ENCODE measurements around the gene TGFB1. TPM values are rescaled to one million over a fixed set of nuclear protein-coding genes. Genes with fewer than 3 reads are reported as not detected.
A peak's percentile ranks its signal among the peaks of the same experiment; 100 is the strongest.

TGFB1 gene
- polyA plus RNA-seq, 3 donors = 30.6 to 138 (median 42.2) TPM

DNA sequence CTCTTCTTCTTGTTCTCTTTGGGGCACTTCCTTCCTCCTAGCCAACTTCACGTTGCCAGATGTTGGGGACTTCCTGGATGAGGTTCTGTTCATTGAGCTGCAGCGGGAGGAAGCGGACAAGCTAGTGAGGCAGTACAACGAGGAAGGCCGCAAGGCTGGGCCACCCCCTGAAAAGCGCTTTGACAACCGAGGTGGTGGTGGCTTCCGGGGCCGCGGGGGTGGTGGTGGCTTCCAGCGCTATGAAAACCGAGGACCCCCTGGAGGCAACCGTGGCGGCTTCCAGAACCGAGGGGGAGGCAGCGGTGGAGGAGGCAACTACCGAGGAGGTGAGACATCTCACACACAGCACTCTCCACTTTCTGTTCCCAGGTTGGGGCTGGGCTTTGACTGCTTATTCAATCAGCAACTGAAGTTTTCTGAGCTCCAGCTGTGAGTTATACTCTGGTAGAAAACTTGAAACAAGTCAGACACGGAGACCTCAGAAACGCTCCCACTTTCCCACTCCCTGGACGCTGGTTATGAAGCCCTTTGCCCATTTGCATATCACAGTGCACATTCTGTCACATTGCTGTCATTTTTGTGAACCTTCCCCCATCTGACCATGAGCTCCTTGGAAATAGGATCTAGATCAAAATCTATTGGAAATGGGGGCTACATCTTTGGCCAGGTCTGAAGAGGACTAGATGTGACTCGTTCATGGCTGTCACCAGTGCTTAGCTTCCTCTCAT is 50.9 kb downstream of the TGFB1 start:
- Histone ChIP-seq H3K79me2 (ENCODE audit: insufficient read depth, low read length) (peaks cover 53% of the 10 kb centered on the region), H3K9me3 (replicated peaks in 1 of 2; ENCODE audit: control insufficient read depth in 1 of 2, insufficient read depth in 1 of 2, low read length in 2 of 2) (no peaks in the 10 kb centered on the region), H3K4me3 (replicated peaks in 1 of 3; ENCODE audit: low read depth in 2 of 3, low read length in 3 of 3) (no peak overlapping the region), H3K36me3 (replicated peaks in 1 of 2; ENCODE audit: control insufficient read depth in 1 of 2, insufficient read depth in 2 of 2, low read length in 2 of 2) (peaks cover 85 to 88% of the 10 kb centered on the region in 2 donors), H3K9ac (ENCODE audit: insufficient read depth, low read length, poor library complexity, severe bottlenecking) (no peak overlapping the region), H3K27ac (ENCODE audit: low read depth in 1 of 2, low read length in 2 of 2) (peak overlapping the region; percentile 11 to 55), H2AFZ (ENCODE audit: insufficient read depth, low read depth, low read length, poor library complexity, severe bottlenecking) (no peak overlapping the region), H3K4me1 (ENCODE audit: control insufficient read depth in 1 of 2, insufficient read depth in 2 of 2, low read length in 2 of 2) (peaks cover 32 to 46% of the 10 kb centered on the region in 2 donors), H3K27me3 (ENCODE audit: control insufficient read depth in 2 of 2, insufficient read depth in 2 of 2, low read length in 2 of 2) (no peaks in the 10 kb centered on the region), H3K4me2 (replicated peaks; ENCODE audit: extremely low read depth, low read length, poor library complexity, severe bottlenecking) (no peak overlapping the region), H4K20me1 (ENCODE audit: insufficient read depth, low read length) (peaks cover 80% of the 10 kb centered on the region)
- Mint-ChIP-seq H3K4me3 (no peak overlapping the region), H3K27me3 (ENCODE audit: low read depth in 3 of 3) (no peaks in the 10 kb centered on the region), H3K36me3 (peaks cover 81 to 94% of the 10 kb centered on the region in 2 donors), H3K4me1 (peaks cover 58% of the 10 kb centered on the region), H3K27ac (peak overlapping the region; percentile 20 to 85 (median 81)), H3K9me3 (no peaks in the 10 kb centered on the region)
- 20% methylated on average over 13 of the region's 21 CpGs for WGBS (ENCODE audit: insufficient coverage)
- TF ChIP-seq, protein P1, sequence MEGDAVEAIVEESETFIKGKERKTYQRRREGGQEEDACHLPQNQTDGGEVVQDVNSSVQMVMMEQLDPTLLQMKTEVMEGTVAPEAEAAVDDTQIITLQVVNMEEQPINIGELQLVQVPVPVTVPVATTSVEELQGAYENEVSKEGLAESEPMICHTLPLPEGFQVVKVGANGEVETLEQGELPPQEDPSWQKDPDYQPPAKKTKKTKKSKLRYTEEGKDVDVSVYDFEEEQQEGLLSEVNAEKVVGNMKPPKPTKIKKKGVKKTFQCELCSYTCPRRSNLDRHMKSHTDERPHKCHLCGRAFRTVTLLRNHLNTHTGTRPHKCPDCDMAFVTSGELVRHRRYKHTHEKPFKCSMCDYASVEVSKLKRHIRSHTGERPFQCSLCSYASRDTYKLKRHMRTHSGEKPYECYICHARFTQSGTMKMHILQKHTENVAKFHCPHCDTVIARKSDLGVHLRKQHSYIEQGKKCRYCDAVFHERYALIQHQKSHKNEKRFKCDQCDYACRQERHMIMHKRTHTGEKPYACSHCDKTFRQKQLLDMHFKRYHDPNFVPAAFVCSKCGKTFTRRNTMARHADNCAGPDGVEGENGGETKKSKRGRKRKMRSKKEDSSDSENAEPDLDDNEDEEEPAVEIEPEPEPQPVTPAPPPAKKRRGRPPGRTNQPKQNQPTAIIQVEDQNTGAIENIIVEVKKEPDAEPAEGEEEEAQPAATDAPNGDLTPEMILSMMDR (IDR thresholded peaks at IDR 0.05) = no peak
- intact Hi-C loops (cut with micrococcal nuclease) = loop anchor here in 1 of 2 donors (10.0 kb wide), 1 partner anchor 168 kb away; no protein-coding TSS in a partner anchor
- DNase-seq = peak in 1 of 3 donors; percentile 65

DNA sequence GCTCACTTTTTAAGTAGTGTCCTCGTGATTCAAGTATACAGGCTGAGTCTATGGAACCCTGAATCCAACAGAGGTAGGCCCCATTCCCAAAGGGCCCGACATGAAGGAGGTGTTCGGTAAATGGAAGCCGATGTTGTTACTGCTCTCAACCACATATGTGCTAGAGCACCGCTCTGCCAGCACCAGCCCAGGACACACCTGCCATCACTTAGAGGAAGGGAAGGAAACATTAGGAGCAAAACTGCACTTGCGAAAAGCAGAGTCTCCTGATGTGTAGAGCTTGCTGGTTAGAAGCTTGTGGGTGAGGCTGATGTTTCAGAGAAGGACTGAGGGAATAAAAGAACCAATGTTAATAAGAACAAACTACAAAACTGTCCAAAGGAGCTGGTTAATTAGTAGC is 53.2 kb downstream of the TGFB1 start:
- Histone ChIP-seq H3K9ac (ENCODE audit: insufficient read depth, low read length, poor library complexity, severe bottlenecking) (no peak overlapping the region), H3K4me1 (ENCODE audit: control insufficient read depth in 1 of 2, insufficient read depth in 2 of 2, low read length in 2 of 2) (peaks cover 12 to 27% of the 10 kb centered on the region in 2 donors), H2AFZ (ENCODE audit: insufficient read depth, low read depth, low read length, poor library complexity, severe bottlenecking) (no peak overlapping the region), H4K20me1 (ENCODE audit: insufficient read depth, low read length) (peaks cover 92% of the 10 kb centered on the region), H3K79me2 (ENCODE audit: insufficient read depth, low read length) (peaks cover 68% of the 10 kb centered on the region), H3K4me3 (replicated peaks in 1 of 3; ENCODE audit: low read depth in 2 of 3, low read length in 3 of 3) (no peak overlapping the region), H3K9me3 (replicated peaks in 1 of 2; ENCODE audit: control insufficient read depth in 1 of 2, insufficient read depth in 1 of 2, low read length in 2 of 2) (no peaks in the 10 kb centered on the region), H3K27ac (ENCODE audit: low read depth in 1 of 2, low read length in 2 of 2) (peak overlapping the region in 1 of 2 donors; percentile 44), H3K4me2 (replicated peaks; ENCODE audit: extremely low read depth, low read length, poor library complexity, severe bottlenecking) (no peak overlapping the region), H3K36me3 (replicated peaks in 1 of 2; ENCODE audit: control insufficient read depth in 1 of 2, insufficient read depth in 2 of 2, low read length in 2 of 2) (peaks cover 95 to 98% of the 10 kb centered on the region in 2 donors), H3K27me3 (ENCODE audit: control insufficient read depth in 2 of 2, insufficient read depth in 2 of 2, low read length in 2 of 2) (no peaks in the 10 kb centered on the region)
- no peaks in the 10 kb centered on the region for H3K27me3 Mint-ChIP-seq (ENCODE audit: low read depth in 3 of 3)
- intact Hi-C loops (cut with micrococcal nuclease) = loop anchor here in 1 of 2 donors (10.0 kb wide), 1 partner anchor 166 kb away; no protein-coding TSS in a partner anchor
- peaks cover 88 to 99% of the 10 kb centered on the region in 2 donors for H3K36me3 Mint-ChIP-seq
- no peak for DNase-seq
- H3K4me1 Mint-ChIP-seq = peaks cover 44% of the 10 kb centered on the region
- 80% methylated on average over 1 of the region's 6 CpGs for whole genome bisulfite sequencing (ENCODE audit: insufficient coverage)
- TF ChIP-seq, protein P1 (IDR thresholded peaks at IDR 0.05) = no peak
- peak overlapping the region in 4 of 7 donors; percentile 64 to 81 (median 78) for H3K27ac Mint-ChIP-seq
- H3K4me3 Mint-ChIP-seq = no peak overlapping the region
- H3K9me3 Mint-ChIP-seq = no peaks in the 10 kb centered on the region
